HepG2 (cell line): ENCODE measurements around the gene AANAT. TPM values are rescaled to one million over a fixed set of nuclear protein-coding genes. Genes with fewer than 3 reads are reported as not detected.

Experiments
- ATAC-seq: fragments of 200-7000 bp; cut with Tn5 transposase; 3 replicates; pipeline ENCODE4 v1.9.1; 2020; ENCODE audit warnings: mild to moderate bottlenecking, moderate library complexity
- BruUV-seq: library from RNA; stranded (reverse); fragments of 400-500 nt; replicated peaks from 2 replicates; lab custom pipeline; 2021; lab: Mats Ljungman, UMichigan
- CTCF ChIA-PET: fragments of 300-600 bp; formaldehyde crosslinking; extraction: SDS; loops from one replicate; lab custom pipeline; 2021; ENCODE audit warnings: low total read pairs, inconsistent platforms, low intra/inter-chr PET ratio; lab: Yijun Ruan, JAX
- POLR2A ChIA-PET: fragments of 350-600 bp; sonication (Branson Sonifier 250); formaldehyde crosslinking; loops from one replicate; lab custom pipeline; 2020; ENCODE audit warnings: antibody characterized with exemption, inconsistent platforms; lab: Yijun Ruan, JAX
- DNase-seq: peaks from one replicate; pipeline ENCODE4 v3.0.0-alpha.2; 2015; ENCODE audit warnings: low spot score
- FAIRE-seq: peaks from 3 replicates; lab custom pipeline; 2011; peaks lifted over from hg19 to GRCh38; lab: Jason Lieb, UNC
- H2AFZ ChIP-seq: one replicate; pipeline ENCODE4 v1.6.1; 2011; ENCODE audit warnings: low read length, inconsistent platforms
- H3K27ac ChIP-seq: fragments of 300-600 bp; 3 replicates; pipeline ENCODE4 v1.8.0; 2011; ENCODE audit warnings: mixed run types, mild to moderate bottlenecking, mixed read lengths, low read length, inconsistent platforms; ENCODE audit not compliant: insufficient read depth; ENCODE audit errors: extremely low read length
- H3K27me3 ChIP-seq, 2 experiments: fragments of 200-600 bp in 1 of 2; 2 replicates in 1 of 2; 3 replicates in 1 of 2; pipeline versions ENCODE4 v1.6.0 to v1.8.0; 2011; ENCODE audit warnings: low read length in 2 of 2, mild to moderate bottlenecking in 2 of 2, moderate library complexity in 2 of 2, inconsistent platforms in 1 of 2; ENCODE audit not compliant: insufficient read depth in 2 of 2, control insufficient read depth in 1 of 2
- H3K36me3 ChIP-seq, 2 experiments: fragments of 200-600 bp in 1 of 2; replicated peaks in 1 of 2; 2 replicates in 1 of 2; 3 replicates in 1 of 2; pipeline versions ENCODE4 v1.5.1 to v1.8.0; 2011; ENCODE audit warnings: low read length in 2 of 2, inconsistent platforms in 1 of 2; ENCODE audit not compliant: insufficient read depth in 2 of 2, control insufficient read depth in 1 of 2
- H3K4me1 ChIP-seq: 2 replicates; pipeline ENCODE4 v1.5.1; 2012; ENCODE audit warnings: low read length, inconsistent platforms; ENCODE audit not compliant: insufficient read depth
- H3K4me2 ChIP-seq: 2 replicates; pipeline ENCODE4 v1.6.0; 2011; ENCODE audit warnings: low read depth, low read length, inconsistent platforms
- H3K4me3 ChIP-seq, 3 experiments: fragments of 200-600 bp in 1 of 3; sonication (generic), shearing (Covaris generic) in 1 of 3; replicated peaks in 1 of 3; 2 replicates each; pipeline ENCODE4 v1.5.1; 2011 to 2016; ENCODE audit warnings: low read length in 3 of 3, inconsistent platforms in 2 of 3, low read depth in 2 of 3, mild to moderate bottlenecking in 2 of 3, control low read depth in 1 of 3, mixed read lengths in 1 of 3; ENCODE audit not compliant: insufficient read depth in 1 of 3
- H3K79me2 ChIP-seq: one replicate; pipeline ENCODE4 v1.6.1; 2011; ENCODE audit warnings: low read length, inconsistent platforms; ENCODE audit not compliant: insufficient read depth
- H3K9ac ChIP-seq: 2 replicates; pipeline ENCODE4 v1.6.0; 2011; ENCODE audit warnings: mild to moderate bottlenecking, low read depth, low read length, inconsistent platforms; ENCODE audit not compliant: insufficient read depth
- H3K9me3 ChIP-seq: 2 replicates; pipeline ENCODE4 v1.5.1; 2012; ENCODE audit warnings: mild to moderate bottlenecking, low read length
- H4K20me1 ChIP-seq: 2 replicates; pipeline ENCODE4 v1.6.0; 2011; ENCODE audit warnings: inconsistent platforms, mild to moderate bottlenecking, low read length, moderate library complexity; ENCODE audit not compliant: insufficient read depth
- MLXIP ChIP-seq: sonication (generic); formaldehyde crosslinking; IDR thresholded peaks from 2 replicates; pipeline ENCODE4 v1.9.0; 2021; ENCODE audit warnings: missing genetic modification reagents, borderline replicate concordance
- ZNF563 ChIP-seq: sonication (generic); formaldehyde crosslinking; IDR thresholded peaks from 2 replicates; pipeline ENCODE4 v1.8.0; 2022; ENCODE audit warnings: mild to moderate bottlenecking, moderate library complexity, missing genetic modification reagents
- ZNF652 ChIP-seq: IDR thresholded peaks from 2 replicates; pipeline ENCODE4 v1.6.1; 2016; ENCODE audit warnings: low read depth, borderline replicate concordance
- WGBS: methylation state at CpG from one replicate; pipeline ENCODE4 v1.1.6; 2017; ENCODE audit warnings: low lambda C conversion rate; 5-methylcytosine and 5-hydroxymethylcytosine counted together
- in situ Hi-C: cut with HindIII; loops from 2 replicates; pipeline ENCODE4 v1.10.0; 2017; ENCODE audit warnings: low pct_unique_long_range_greater_than_20kb; ENCODE audit not compliant: extremely low pct_ligation_motif_present
- intact Hi-C: fragments of 100-400 bp; cut with micrococcal nuclease; formaldehyde crosslinking; loops from one replicate; pipeline ENCODE4 v1.10.0; 2022; ENCODE audit not compliant: unreplicated experiment
- polyA plus RNA-seq, 8 experiments: library from polyadenylated mRNA; depleted of rRNA in 3 of 8; stranded (reverse) in 7 of 8; unstranded in 1 of 8; fragments of >200 nt; fragmentation: Illumina TruSeq in 4 of 8; extraction: Trizol in 4 of 8; gene quantifications; 2 replicates each; pipeline versions ENCODE4 v1.2.1 to v1.2.3, GENCODE V29; 2011 to 2016; ENCODE audit warnings: low read depth in 4 of 8, missing spikeins in 1 of 8, mixed read lengths in 1 of 8; ENCODE audit not compliant: insufficient read depth in 1 of 8
- total RNA-seq, 5 experiments: library from RNA; depleted of rRNA; stranded (reverse); fragments of >200 nt; fragmentation: Illumina TruSeq; extraction: Trizol; gene quantifications; 2 replicates each; pipeline ENCODE4 v1.2.3, GENCODE V29; 2016; ENCODE audit warnings: low read depth in 1 of 5

Gene AANAT
- total and polyA plus RNA-seq, 2 of the 13 experiments (the other 11 are each of a cell fraction or from before 2014, with no cell fraction given): 0.07 TPM; not detected in 1

DNA sequence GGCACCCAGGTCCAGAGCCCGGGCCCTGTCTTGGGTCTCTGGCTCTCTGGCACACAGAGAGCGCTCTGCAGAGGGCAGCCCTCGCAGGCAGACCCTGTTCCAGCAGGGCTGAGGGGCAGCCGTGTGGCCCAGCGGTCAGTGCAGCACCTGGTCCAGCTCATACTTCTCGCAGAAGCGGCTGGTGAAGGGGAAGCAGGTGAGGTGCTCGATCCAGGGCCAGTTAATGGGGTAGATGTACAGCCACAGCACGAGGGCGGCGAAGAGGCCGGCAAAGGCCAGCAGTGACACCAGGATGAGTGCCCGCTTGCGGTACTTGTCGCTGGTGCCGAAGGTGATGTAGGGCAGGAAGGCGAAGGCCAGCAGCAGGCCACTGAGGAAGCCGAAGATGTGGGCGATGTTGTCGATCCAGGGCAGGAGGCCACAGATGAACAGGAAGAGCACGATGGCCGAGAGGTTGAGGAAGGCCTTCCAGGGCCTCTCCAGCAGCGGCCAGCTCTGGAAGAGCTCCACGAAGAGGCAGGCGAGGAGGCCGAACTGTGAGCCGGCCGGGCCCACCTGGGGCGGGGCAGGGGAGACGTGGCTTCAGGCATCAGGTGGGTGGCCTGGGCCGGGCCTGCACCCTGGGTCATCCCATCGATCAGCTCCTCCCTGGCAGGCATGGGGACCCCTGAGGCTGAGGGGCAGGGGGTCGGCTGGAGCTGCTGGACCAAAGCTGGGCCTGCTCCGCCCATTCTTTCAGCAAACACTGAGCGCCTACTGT lies 4.3 kb downstream of the AANAT start (continued):
- no peak for TF ChIP-seq MLXIP (CRISPR knock-in tag)

DNA sequence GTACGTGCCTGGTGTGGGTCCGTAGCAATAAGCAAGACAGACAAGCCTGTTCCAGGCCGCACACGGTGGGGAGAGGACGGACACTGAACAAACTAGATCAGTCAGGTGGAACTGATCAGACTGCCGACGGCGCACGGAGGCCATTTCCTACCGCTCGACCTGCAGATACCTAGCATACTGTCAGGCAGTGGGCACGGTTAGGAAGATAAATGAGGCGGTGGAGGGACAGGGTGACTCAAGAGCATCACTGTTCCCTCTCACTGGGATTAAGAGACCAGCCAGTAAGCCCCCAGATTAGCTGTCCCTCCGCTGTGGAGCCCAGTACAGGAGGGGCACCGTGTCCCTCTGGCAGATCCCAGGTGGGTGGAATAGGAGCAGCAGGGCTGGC lies 4.8 kb downstream of the AANAT start:
- POLR2A ChIA-PET: interaction anchor here (1.5 kb wide), 2 partner anchors 26 to 30 kb away, joined by 3 to 7 read pairs; no protein-coding TSS in a partner anchor
- 95% methylated on average over 15 of the region's 15 CpGs for WGBS

More for the DNA sequence above, 4.8 kb downstream of the AANAT start:
- ATAC-seq (no peak), DNase-seq (no peak), FAIRE-seq (no peak)
- Histone ChIP-seq H3K27ac (no peak overlapping the region), H3K79me2 (no peaks in the 10 kb centered on the region), H3K9me3 (no peaks in the 10 kb centered on the region), H3K4me1 (peaks cover 19% of the 10 kb centered on the region), H3K27me3 (peaks cover 0 to 2% of the 10 kb centered on the region in 2 experiments; a peak in 1 of 5 replicates), H3K4me3 (no peak overlapping the region), H4K20me1 (no peaks in the 10 kb centered on the region), H3K4me2 (no peak overlapping the region), H3K9ac (no peak overlapping the region), H3K36me3 (peaks cover 0 to 6% of the 10 kb centered on the region in 2 experiments; a peak in 1 of 5 replicates), H2AFZ (no peak overlapping the region)
- no TSS peak for BruUV-seq
- in situ Hi-C loops: no loop called here
- intact Hi-C loops: no loop called here
- CTCF ChIA-PET: no interaction called here
- TF ChIP-seq ZNF563 (CRISPR knock-in tag) (0 out of 2 replicates have a peak, but pooled peaks have one; percentile 34), ZNF652 (CRISPR knock-in tag) (no peak)
